ENCODE measurements around the gene OR51D1. TPM values are rescaled to one million over a fixed set of nuclear protein-coding genes. Genes with fewer than 3 reads are reported as not detected.

Gene OR51D1
- total RNA-seq, 4 donors from 2014 or later, result not detected

DNA sequence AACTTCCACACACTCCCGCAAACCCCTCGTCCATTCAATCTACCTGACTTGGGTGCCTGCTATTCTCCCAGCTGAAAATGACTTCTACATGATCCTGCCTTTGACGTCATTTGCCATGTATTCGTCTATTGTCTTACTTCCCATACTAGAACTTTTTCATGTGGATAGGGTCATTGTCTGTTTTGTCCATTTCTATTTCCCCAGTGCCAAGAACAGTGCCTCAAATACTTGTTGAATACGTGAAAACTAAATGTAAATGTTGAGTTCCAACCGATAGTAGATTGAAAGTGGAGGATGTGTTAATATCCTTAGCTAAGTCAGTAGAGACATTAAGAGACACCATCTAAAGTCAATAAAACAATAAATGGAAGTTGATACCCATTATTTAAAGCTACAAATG, 30.2 kb upstream of the OR51D1 start:
- WGBS, result 39% methylated on average over 6 of the region's 6 CpGs
- H3K27me3 ChIP-seq, result no peaks in the 10 kb centered on the region
- peak overlapping the region; percentile 65 for H3K4me3 ChIP-seq
- peaks cover 19% of the 10 kb centered on the region for H3K36me3 ChIP-seq
- H3K4me1 ChIP-seq, result peaks cover 24% of the 10 kb centered on the region
- no peak for TF ChIP-seq POLR2AphosphoS5 (IDR thresholded peaks at IDR 0.05)
- no peak for TF ChIP-seq POLR2A (IDR thresholded peaks at IDR 0.05)
- no peaks in the 10 kb centered on the region for H3K9me3 ChIP-seq
- DNase-seq (ENCODE audit: low spot score in 2 of 2), result no peak
- no peak overlapping the region for H3K27ac ChIP-seq

DNA sequence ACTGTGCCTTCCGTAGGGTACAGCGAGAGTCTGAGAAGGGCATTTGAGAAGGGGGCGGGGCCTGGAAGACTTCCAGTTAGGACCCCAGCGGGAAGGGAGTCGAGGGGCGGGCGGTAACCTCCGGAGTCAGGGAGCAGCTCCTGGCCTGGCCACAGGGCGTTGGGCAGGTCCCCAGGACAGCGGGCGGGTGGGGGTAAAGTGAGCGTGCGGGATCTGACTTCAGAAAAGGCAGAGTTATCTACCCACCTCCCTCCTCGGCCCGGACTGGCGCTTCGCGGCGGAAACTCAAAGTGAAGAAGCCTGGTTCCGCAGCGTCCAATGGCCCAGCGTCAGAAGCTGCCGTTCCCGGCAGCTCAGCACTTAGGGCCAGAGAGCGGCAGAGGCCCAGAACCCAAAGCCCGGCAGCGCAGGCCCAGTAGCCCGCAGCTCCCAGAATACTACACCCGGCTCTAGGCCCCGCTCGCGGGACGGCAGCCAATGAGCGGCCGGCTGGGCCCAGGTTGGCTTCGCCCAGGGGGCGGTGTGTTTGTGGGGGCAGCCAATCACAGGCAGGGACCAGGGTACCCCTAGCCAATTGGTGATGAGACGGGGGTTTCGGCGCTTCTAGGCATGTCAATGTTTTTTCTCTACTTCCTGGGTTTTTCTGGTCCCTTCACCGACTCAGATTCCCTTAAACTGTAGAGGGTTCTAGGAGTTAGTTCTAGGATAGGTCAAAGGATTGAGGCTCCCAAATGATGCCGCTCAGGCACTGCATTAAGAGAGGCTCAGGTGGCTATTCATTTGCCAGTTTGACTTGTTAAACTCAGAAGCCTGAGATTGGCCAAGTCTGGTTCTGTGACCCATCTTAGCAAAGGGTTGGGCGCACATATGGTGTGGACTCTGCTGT, 29.3 kb upstream of the OR51D1 start, which contains the start of gene TRIM68:
TSS of gene TRIM68 (minus strand) at position 451 of the 886 bp plus-strand sequence. CDS start 2,727 bp downstream, outside the sequence.
- peaks cover 11% of the 10 kb centered on the region for H3K36me3 ChIP-seq
- no peaks in the 10 kb centered on the region for H3K9me3 ChIP-seq
- no peaks in the 10 kb centered on the region for H3K27me3 ChIP-seq
- peak within 1 kb of the TSS; percentile 81 for H3K27ac ChIP-seq
- DNase-seq (ENCODE audit: low spot score in 2 of 2), result peak; percentile 96
- H3K4me1 ChIP-seq, result peaks cover 24% of the 10 kb centered on the region
- H3K4me3 ChIP-seq, result peak within 1 kb of the TSS; percentile 65
- TF ChIP-seq POLR2AphosphoS5 (IDR thresholded peaks at IDR 0.05) (no peak), POLR2A (IDR thresholded peaks at IDR 0.05) (peak in 1 of 2 donors; percentile 59)
- WGBS, result 4% methylated on average over 42 of the region's 43 CpGs

DNA sequence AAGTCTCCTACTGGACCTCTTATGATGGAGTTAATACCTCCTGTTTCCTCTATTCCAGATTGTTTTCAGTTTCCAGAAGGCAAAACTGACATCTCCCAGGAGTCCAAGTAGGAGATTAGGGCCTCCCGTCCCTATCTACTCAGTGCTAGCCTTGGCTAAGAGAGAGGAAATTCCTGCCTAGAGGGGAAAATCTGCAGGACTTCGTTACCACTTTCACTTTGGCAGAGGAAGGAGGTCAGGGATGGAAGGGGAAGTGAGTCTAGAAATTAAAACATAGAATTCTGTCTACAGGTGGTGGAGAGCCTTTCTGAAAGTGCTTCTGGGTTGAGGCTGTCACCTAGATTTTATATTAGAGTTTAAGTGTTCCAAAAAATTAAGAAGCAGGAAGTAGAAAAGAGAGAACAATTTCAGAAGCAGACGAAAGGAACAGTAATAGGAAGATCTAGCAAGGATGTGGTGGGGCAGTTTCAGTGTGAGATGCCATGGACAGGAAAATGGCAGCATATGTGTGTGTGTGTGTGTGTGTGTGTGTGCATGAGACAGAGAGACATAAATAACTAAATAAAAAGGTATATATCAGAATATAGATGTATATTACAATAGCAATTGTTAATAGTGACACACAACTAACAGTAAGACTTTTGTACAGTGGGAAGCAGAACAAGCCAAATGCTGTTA, 26.9 kb upstream of the OR51D1 start:
- WGBS, result 17% methylated on average over 3 of the region's 3 CpGs
- Histone ChIP-seq H3K9me3 (no peaks in the 10 kb centered on the region), H3K4me1 (peaks cover 24% of the 10 kb centered on the region), H3K27me3 (no peaks in the 10 kb centered on the region), H3K36me3 (no peaks in the 10 kb centered on the region), H3K27ac (no peak overlapping the region), H3K4me3 (no peak overlapping the region)
- TF ChIP-seq POLR2A (IDR thresholded peaks at IDR 0.05), result no peak
- TF ChIP-seq POLR2AphosphoS5 (IDR thresholded peaks at IDR 0.05), result no peak
- TF ChIP-seq EP300 (IDR thresholded peaks at IDR 0.05), result no peak
- TF ChIP-seq, protein P1, sequence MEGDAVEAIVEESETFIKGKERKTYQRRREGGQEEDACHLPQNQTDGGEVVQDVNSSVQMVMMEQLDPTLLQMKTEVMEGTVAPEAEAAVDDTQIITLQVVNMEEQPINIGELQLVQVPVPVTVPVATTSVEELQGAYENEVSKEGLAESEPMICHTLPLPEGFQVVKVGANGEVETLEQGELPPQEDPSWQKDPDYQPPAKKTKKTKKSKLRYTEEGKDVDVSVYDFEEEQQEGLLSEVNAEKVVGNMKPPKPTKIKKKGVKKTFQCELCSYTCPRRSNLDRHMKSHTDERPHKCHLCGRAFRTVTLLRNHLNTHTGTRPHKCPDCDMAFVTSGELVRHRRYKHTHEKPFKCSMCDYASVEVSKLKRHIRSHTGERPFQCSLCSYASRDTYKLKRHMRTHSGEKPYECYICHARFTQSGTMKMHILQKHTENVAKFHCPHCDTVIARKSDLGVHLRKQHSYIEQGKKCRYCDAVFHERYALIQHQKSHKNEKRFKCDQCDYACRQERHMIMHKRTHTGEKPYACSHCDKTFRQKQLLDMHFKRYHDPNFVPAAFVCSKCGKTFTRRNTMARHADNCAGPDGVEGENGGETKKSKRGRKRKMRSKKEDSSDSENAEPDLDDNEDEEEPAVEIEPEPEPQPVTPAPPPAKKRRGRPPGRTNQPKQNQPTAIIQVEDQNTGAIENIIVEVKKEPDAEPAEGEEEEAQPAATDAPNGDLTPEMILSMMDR (IDR thresholded peaks at IDR 0.05), result no peak
- DNase-seq (ENCODE audit: low spot score in 2 of 2), result no peak

DNA sequence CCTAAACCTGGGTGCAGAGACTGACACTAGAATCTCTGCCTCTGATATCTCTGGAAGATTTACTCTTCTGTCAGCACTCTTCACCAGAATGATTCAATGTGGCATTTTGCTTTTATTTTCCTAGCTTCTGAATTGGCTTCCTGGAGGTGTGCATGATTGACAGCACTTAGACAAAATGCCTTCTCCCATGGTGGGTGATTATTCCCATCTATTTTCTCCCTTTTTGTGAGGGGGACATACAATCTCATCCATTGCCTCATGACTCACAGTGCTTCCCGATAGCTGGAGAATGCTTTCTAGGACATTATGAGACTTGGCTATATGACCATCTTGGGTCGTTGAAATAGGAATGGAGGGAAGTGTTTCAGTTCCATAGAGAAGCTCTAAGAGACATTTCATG, 25.3 kb upstream of the OR51D1 start:
- H3K36me3 ChIP-seq, result no peaks in the 10 kb centered on the region
- TF ChIP-seq POLR2A (IDR thresholded peaks at IDR 0.05) (no peak), POLR2AphosphoS5 (IDR thresholded peaks at IDR 0.05) (no peak), EP300 (IDR thresholded peaks at IDR 0.05) (no peak)
- TF ChIP-seq, protein P1 (IDR thresholded peaks at IDR 0.05), result no peak

DNA sequence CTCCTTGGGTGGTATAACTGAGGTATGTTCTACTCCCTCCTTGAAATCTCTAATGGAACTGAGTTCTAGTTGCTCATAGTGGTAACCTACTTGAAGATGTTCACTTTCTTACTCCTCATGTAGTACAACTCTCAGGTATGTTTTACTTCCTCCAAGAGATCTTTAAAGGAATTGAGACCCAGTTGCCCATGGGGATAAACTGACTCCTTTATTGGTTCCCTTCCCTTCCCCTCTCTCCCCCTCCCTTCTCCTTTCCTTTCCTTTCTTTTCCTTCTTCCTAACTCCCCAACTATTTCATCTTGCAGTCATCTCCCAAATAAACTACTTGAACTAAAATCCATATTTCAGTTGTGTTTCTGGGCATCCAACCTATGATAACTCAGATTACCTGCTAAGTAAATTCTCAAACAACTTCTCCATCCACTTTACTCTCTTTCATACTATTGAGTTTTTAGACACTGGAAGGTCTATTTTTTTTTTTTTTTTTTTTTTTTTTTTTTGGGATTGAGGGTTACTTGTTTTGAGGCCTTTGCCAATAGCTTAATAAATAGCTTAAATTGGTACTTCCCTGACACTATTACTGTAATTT, 21.3 kb upstream of the OR51D1 start:
- Histone ChIP-seq H3K27me3 (peaks cover 9% of the 10 kb centered on the region), H3K4me1 (no peaks in the 10 kb centered on the region), H3K4me3 (no peak overlapping the region), H3K27ac (no peak overlapping the region), H3K9me3 (no peaks in the 10 kb centered on the region), H3K36me3 (no peaks in the 10 kb centered on the region)
- TF ChIP-seq, protein P1 (IDR thresholded peaks at IDR 0.05), result no peak
- TF ChIP-seq EP300 (IDR thresholded peaks at IDR 0.05) (no peak), POLR2AphosphoS5 (IDR thresholded peaks at IDR 0.05) (no peak), POLR2A (IDR thresholded peaks at IDR 0.05) (no peak)
- no peak for DNase-seq (ENCODE audit: low spot score in 2 of 2)

More for the DNA sequence above, 25.3 kb upstream of the OR51D1 start:
- no peak overlapping the region for H3K27ac ChIP-seq
- no peaks in the 10 kb centered on the region for H3K27me3 ChIP-seq
- peaks cover 14% of the 10 kb centered on the region for H3K4me1 ChIP-seq
- DNase-seq (ENCODE audit: low spot score in 2 of 2), result no peak
- WGBS, result 86% methylated on average over 2 of the region's 2 CpGs
- no peak overlapping the region for H3K4me3 ChIP-seq
- no peaks in the 10 kb centered on the region for H3K9me3 ChIP-seq

DNA sequence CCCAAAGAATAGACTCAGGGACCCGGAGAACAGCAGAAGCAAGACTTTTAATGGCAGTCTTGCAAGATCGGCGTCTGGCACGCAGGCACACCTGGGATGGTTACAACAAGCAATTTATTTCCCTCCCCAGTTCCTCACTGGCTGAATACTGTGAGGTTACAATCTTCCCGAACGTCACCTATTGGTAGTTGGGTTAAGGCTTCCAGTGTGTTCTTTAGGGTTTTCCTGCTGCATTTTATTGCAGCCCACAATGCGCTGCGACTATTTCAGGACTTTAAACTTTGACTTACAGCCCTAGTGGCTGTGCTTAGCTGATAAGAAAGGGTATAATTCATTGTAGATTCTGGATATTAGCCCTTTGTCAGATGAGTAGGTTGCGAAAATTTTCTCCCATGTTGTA, 17.8 kb upstream of the OR51D1 start:
- H3K36me3 ChIP-seq, result no peaks in the 10 kb centered on the region
- WGBS, result 77% methylated on average over 9 of the region's 9 CpGs
- DNase-seq (ENCODE audit: low spot score in 2 of 2), result no peak
- H3K27ac ChIP-seq, result no peak overlapping the region
- peaks cover 9% of the 10 kb centered on the region for H3K27me3 ChIP-seq
- no peaks in the 10 kb centered on the region for H3K4me1 ChIP-seq
- H3K9me3 ChIP-seq, result no peaks in the 10 kb centered on the region
- no peak overlapping the region for H3K4me3 ChIP-seq
- TF ChIP-seq EP300 (IDR thresholded peaks at IDR 0.05) (no peak), POLR2A (IDR thresholded peaks at IDR 0.05) (no peak), POLR2AphosphoS5 (IDR thresholded peaks at IDR 0.05) (no peak)
- TF ChIP-seq, protein P1 (IDR thresholded peaks at IDR 0.05), result no peak

Measured in suprapubic skin (tissue), 4 donors.